ENCODE data around the gene OR12D2.
"Not testable (repeated sequence)": the region's sequence is repeated elsewhere in the genome, so short reads cannot be mapped to it uniquely, and the experiment has no call there.

The OR12D2 gene, protein sequence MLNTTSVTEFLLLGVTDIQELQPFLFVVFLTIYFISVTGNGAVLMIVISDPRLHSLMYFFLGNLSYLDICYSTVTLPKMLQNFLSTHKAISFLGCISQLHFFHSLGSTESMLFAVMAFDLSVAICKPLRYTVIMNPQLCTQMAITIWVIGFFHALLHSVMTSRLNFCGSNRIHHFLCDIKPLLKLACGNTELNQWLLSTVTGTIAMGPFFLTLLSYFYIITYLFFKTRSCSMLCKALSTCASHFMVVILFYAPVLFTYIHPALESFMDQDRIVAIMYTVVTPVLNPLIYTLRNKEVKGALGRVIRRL

DNA sequence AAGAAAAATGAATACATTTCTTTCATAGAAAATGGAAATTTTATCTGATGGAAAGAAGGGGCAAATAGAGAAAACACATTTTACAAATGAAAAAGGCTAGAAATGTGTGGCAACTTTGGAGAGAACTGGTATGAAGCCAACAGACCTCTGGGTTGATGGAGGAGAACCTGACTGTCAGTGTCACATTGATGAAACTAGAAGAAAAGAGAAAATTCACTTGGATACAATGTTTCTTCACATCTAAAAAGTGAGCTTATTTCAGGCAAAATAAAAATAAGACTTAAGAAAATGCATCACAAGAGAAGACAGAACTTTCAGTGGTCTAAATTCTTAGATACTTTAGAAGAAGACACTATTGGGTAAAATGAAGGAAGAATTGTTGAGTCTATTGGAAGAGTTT, at the start of gene OR12D2:
Gene OR12D2, plus strand, starts transcription at position 301 of the 400 bp plus-strand sequence. CDS start 1,069 bp downstream, outside the sequence.
- no peak for DNase-seq (ENCODE audit: low spot score)

DNA sequence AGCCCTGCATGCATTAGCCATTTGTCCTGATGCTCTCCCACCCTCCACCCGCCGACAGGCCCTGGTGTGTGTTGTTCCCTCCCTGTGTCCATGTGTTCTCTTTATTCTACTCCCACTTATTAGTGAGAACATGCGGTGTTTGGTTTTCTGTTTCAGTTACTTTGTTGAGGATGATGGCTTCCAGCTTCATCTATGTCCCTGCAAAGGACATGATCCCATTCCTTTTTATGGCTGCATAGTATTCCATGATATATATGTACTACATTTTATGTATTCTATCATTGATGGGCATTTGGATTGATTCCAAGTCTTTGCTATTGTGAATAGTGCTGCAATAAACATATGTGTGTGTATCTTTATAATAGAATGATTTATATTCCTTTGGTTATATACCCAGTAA, 46.1 kb upstream of the OR12D2 start:
- not testable (repeated sequence) for DNase-seq (ENCODE audit: low spot score)

DNA sequence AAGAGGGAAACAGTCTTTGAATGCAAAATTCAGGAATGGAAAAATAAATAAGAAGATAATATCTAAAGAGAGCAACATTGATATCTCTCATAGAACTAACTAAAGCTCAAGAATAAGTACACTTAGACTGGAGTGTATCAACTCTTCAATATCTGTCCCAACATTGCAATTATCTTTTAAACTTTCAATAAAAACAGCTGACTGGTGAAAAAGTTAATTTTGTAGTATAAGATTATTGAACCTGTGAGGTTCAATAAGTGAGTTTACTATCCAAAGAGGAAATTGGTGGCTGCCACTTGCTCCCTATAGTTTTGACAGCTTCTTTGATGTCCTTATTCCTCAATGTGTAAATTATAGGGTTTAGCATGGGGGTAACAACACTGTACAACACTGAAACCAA, 40.5 kb upstream of the OR12D2 start:
- no peak for DNase-seq (ENCODE audit: low spot score)

DNA sequence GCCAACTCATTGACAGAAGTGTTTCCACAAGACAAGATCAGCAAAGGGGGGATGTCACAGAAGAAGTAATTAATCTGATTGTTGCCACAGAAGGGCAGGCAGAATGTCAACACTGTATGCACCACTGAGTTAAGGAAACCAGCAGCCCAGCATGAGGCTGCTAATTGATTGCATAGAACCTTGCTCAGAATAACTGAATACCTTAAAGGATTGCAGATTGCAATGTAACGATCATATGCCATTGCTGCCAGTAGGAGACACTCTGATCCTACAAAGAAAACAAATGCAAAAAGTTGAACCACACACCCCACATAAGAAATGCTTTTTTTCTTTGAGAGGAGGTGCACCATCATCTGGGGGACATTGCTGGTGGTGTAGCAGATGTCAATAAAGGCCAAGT, 39.8 kb upstream of the OR12D2 start:
- no peak for DNase-seq (ENCODE audit: low spot score)

DNA sequence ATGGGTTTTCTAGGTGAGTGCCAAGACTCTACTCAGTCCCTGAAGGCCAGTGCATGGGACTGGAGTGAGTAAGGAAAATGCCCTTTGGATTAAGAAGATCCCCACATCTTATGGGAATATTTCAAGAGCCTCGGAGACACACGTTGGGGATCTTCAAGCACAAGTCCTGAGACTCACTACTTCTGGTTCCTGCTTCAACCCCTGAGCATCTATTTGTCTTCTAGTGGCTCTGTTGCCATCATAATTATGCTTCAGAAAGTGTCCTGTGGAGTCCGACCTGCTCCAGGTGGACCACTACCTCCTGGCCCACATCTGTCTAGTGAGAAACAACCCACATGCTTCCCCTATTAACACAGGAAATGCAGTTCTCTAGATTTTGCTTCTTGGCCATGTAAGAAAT, 26.7 kb upstream of the OR12D2 start, which contains the start of gene OR5V1:
Gene OR5V1, minus strand, starts transcription at position 101 of the 400 bp plus-strand sequence. CDS start 12,670 bp downstream, outside the sequence.
- DNase-seq (ENCODE audit: low spot score), result no peak

DNA sequence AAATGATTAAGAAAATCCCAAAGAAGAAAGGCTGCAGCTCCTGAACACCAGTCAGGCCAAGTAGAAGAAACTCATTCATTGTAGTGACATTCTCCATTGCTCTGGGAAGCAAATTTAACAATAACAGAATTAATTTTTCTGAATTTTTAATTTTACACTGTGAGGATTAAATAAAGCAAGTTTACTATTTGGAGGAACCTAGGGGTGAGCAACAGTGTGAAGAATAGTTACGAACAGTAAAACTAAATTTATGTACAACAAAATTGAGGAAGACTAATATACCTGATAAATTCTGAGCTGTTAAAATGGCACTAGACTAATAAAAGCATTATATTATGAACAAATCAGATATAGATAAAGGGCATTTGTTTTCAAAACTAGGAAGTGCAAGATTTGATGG, 20.2 kb upstream of the OR12D2 start, which contains the start of gene OR12D3:
Gene OR12D3, minus strand, starts transcription at position 101 of the 400 bp plus-strand sequence. Its CDS starts 4 bp downstream, at position 97.
- DNase-seq (ENCODE audit: low spot score), result no peak

DNA sequence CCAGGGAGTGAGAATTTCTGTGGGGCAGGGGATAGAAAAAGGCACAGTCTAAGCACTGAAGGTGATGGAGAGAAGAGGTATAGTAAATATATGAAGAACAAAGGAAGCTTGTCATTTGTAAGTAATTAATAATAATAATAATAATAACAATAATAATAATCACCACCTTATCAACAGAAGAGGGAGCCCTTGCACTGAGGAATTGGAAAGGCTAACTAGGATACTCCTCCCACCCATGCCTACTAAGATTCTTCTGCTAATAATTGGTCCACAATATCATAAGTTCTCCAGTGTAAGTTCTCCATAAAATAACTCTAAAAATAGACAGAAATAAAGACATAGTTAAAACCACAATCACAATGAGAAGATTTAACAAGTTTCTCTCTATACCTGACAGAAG, 19.4 kb upstream of the OR12D2 start:
- DNase-seq (ENCODE audit: low spot score), result no peak

DNA sequence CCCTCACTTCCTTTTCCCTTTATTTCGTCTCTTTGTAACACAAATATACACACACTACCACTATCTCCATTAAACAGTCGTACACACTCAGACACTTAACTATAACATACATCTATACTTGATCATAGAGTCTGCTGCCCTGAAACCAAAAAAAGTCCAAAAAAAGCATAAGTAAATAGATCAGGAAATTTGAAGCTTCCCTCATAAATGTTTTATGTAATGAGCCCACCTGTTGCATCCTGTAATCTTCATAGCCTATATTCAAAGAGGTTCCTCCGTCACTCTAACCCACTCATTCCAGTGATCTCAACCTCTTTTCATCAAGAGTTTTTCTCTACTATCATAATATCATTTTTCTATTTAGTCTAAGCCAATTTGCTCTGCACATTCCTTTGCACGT, 6.9 kb upstream of the OR12D2 start:
- no peak for DNase-seq (ENCODE audit: low spot score)

DNA sequence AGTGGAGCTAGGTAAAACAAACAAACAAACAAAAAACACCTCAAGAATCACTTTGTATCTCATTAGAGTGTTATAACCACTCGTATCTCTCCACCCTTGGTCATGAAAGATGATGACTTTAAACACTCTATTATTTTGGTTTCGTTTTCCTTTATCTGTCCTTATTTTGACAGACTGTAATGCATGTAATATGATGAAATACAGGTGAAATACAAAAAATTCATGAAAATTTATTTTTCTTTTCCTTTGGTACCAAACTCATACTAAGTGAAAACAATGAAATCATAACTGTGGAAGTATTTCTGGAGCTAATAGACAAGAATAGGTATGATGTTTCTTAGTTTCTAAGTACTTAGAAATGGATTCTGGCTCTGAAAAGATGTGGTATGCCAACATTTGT, 4.1 kb downstream of the OR12D2 start:
- DNase-seq (ENCODE audit: low spot score), result no peak

DNA sequence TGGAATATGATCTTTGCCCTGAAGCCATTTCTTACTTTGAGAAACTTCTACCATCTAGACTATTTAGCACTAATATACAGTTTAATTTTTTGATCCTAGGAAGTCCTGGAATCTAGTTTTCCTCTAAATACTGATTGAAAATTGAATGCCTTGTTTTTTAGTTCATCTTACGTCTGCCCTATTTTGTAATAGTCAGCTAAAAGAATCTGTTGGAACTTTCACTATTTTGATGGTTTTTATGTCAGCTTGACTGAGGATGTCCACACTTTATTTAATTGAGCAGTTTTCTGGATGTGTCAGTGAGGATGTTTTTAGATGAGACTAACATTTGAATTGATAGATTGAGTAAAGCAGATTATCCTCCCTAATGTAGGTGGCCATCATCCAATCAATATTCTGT, 8.4 kb downstream of the OR12D2 start:
- no peak for DNase-seq (ENCODE audit: low spot score)

DNA sequence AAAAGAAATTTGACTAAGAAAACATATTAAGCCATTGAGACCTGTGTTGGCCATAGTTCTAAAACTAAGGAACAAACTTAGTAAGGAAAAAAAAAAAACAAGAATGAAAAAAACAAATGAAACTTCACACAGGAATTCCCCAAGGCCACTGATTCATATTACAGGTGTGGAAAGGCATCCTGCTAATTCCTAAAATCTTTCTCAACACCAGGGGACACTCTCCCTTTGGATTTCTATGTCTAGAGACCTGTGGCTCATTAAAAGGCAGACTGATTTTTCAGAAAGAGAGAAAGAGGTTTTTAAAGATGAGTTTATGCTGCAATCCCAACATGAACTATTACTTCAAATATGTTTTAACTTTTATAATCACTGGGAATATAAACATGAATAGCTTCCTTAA, 19.2 kb downstream of the OR12D2 start, which contains the start of gene OR12D1:
Gene OR12D1, plus strand, starts transcription at position 341 of the 400 bp plus-strand sequence.
- no peak for DNase-seq (ENCODE audit: low spot score)

DNA sequence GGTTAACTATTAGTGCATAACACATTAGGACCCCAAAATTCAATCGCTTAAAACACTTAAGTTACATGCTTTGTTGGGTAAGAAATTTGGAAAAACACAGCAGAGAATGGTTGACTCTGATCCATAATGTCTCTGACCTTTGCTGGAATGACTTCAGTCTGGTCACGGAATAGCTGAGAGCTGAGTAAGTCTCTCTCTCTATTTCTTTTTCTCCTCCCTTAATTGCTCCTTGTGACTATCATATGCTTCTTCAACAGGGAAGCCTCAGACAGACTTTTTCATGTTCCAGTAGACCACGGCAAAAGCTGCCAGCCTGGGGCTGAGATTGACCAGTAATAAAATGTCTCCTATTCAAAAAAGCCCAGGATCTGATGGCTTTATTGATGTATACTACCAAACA, 24.1 kb downstream of the OR12D2 start:
- DNase-seq (ENCODE audit: low spot score), result no peak

DNA sequence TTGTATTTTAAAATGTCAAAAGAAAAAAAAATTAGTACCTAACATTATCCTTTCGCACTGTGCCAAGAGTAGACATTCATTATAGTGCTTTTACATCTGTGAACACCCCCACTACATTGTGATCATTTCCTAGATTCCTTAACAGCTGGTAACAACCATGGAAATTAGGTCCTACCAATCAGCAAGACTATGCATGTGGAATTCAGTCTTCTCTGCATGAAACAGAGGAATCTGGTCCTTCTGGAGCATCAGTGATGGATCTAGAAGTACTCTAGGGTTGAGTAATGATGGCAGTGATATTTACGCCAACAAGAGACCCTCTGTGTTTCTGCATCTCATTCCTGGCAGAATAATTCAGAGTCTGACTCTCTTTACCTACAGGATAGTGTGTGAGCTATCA, 28.7 kb downstream of the OR12D2 start:
- DNase-seq (ENCODE audit: low spot score), result no peak

DNA sequence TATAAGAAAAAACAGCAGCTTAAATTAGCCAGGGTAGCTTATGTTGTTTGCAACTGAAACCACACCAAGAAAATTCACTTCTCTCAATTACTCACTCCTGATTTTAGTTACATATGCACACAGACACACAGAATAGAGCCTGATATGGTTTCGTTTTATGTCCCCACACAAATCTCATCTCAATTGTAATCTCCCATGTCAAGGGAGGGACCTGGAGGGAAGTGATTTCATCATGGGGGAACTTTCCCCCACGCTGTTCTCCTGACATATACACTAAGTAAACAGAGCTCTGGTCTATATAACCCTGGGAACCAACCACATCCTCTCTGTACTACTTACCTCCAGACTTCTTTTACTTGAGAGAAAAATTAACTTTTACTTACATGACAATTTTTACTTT, 29.1 kb downstream of the OR12D2 start:
- no peak for DNase-seq (ENCODE audit: low spot score)

DNA sequence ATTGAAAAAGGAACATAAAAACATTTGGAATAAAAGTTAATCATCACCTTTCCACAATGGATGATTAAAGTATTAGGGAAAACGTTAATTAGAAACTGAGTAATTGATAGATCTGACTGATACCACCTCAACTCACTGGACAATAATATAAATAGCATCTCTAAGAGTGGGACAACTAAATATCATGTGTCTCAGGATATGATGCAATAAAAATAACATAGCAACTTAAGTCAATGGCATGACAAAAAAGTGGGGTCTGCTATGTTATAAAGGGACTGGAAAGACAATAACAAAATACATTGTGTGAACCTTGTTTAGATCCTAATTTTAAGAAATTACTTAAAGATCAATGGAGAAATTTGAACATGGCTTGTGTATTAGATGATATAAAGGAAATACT, 29.6 kb downstream of the OR12D2 start:
- no peak for DNase-seq (ENCODE audit: low spot score)

DNA sequence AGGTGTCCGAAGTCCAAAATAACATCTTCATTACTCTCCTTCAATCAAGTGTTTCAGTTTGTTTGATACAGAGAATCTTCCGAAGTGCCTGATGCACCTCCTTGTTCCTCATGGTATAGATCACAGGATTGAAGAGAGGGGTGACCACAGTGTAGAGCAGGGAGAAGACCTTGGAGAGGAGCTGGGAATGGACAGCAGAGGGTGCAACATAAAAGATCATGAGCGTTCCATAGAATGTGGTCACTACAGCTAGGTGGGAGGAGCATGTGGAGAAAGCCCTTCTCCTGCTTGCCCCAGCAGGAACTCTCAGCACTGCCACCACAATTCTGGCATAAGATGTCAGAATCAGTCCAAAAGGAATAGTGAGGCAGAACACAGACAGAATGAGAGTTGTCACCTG, 31.2 kb downstream of the OR12D2 start:
- DNase-seq (ENCODE audit: low spot score), result no peak

DNA sequence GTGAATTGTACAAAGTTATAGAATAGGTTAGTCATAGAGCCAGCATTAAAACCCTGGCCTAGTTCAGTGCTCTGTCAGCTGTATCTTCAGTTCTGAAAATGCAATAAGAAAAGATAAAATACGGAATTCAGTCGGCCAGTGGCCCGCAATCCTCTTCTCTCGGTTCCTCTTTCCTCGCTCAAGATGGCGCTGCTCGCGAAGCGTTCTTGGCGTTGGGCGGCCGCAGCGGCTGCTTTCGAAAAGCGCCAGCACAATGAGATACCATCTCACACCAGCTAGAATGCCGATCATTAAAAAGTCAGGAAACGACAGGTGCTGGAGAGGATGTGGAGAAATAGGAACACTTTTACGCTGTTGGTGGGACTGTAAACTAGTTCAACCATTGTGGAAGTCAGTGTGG, 41.3 kb downstream of the OR12D2 start:
- DNase-seq (ENCODE audit: low spot score), result not testable (repeated sequence)

DNA sequence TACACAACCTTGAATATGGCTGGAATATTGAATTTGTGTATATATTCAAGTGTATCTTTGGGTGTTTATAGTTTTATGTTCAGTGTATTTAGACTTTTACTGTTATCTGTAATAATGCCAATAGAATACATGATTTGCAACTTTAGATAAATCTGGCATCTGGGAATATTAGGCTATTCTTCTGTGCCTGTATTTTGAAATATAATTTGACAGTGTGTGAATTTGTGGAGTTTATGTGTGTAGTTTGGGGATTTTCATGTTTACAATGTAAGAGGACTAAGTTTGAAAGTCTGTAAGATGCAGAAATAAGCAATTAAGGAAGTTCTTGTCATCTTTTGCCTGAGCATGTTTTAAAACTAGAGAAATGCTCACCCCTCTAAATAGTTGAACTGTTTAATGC, 43.6 kb downstream of the OR12D2 start, which contains the start of gene OR10C1:
Gene OR10C1, plus strand, starts transcription at position 301 of the 400 bp plus-strand sequence. CDS start 710 bp downstream, outside the sequence.
- DNase-seq (ENCODE audit: low spot score), result no peak

DNA sequence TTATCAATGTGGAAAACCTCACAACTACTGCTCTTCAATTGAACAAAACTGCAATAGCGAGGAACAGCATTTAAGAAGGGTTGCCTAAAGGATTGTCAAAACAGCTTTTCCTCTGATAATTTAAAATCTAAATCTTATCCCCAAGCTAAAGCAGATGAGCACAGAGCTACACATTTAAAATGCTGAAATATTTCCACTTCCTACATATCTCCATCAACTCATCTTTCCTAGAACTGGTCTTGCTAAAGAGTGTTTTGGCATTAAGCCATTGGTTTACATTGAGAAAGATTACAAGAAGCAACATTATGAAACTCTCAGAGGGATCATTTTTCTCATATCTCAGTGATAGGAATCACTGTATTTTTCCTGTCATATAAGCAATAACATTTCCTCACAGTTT, 47.3 kb downstream of the OR12D2 start:
- DNase-seq (ENCODE audit: low spot score), result no peak

DNA sequence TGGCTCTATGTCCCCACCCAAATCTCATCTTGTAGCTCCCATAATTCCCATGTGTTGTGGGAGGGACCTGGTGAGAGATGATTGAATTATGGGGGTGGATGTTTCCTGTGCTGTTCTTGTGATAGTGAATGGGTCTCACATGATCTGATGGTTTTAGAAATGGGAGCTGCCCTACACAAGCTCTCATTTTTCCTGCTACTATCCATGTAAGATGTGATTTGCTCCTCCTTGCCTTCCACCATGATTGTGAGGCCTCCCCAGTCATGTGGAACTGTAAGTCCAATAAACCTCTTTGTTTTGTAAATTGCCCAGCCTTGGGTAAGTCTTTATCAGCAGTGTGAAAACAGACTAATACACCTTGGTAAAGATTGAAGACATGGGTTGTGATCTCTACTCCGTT, 48.6 kb downstream of the OR12D2 start:
- DNase-seq (ENCODE audit: low spot score), result not testable (repeated sequence)

Data from AG20443 (cell line).